ENCODE measurements around the gene LYL1.

LYL1 gene

GRCh38 chr19:13083008-13083404 lies 19.7 kb downstream of the LYL1 start:
- H3K4me3 ChIP-seq (ENCODE audit: low read depth, low read length): no peak overlapping the region
- ChIA-PET POLR2A (no interaction called here), CTCF (interaction anchor here (1.0 to 30.9 kb wide), 9 partner anchors 10 to 117 kb away, joined by 3 to 573 read pairs (median 13); partner anchors contain the start of gene NACC1)
- no peak for TF ChIP-seq CTCF (IDR thresholded peaks at IDR 0.05; ENCODE audit: insufficient read depth, low read length, missing control alignments)
- DNase-seq (ENCODE audit: low read depth, low spot score): no peak

GRCh38 chr19:13082192-13083007 lies 20.3 kb downstream of the LYL1 start:
- DNase-seq (ENCODE audit: low read depth, low spot score): no peak
- H3K4me3 ChIP-seq (ENCODE audit: low read depth, low read length): no peak overlapping the region
- POLR2A ChIA-PET: interaction anchor here (0.5 kb wide), 1 partner anchor 31 kb away, joined by 4 read pairs; no protein-coding TSS in a partner anchor
- CTCF ChIA-PET: interaction anchor here (0.7 to 30.9 kb wide), 11 partner anchors 10 to 117 kb away, joined by 3 to 573 read pairs (median 4); partner anchors contain the start of gene NACC1
- peak; percentile 58 for TF ChIP-seq CTCF (IDR thresholded peaks at IDR 0.05; ENCODE audit: insufficient read depth, low read length, missing control alignments)

- DNase-seq (ENCODE audit: low read depth, low spot score): no peak
- ChIA-PET CTCF (interaction anchor here (0.9 to 30.9 kb wide), 7 partner anchors 9 to 114 kb away, joined by 3 to 573 read pairs (median 9); no protein-coding TSS in a partner anchor), POLR2A (no interaction called here)
- H3K4me3 ChIP-seq (ENCODE audit: low read depth, low read length): no peak overlapping the region
- TF ChIP-seq CTCF (IDR thresholded peaks at IDR 0.05; ENCODE audit: insufficient read depth, low read length, missing control alignments): no peak
These were observed 23.1 kb downstream of the LYL1 start for GRCh38 chr19:13079542-13079986.

- TF ChIP-seq CTCF (IDR thresholded peaks at IDR 0.05; ENCODE audit: insufficient read depth, low read length, missing control alignments): no peak
- no peak for DNase-seq (ENCODE audit: low read depth, low spot score)
- CTCF ChIA-PET: interaction anchor here (0.9 to 30.9 kb wide), 9 partner anchors 9 to 114 kb away, joined by 3 to 573 read pairs (median 5); no protein-coding TSS in a partner anchor
- no peak overlapping the region for H3K4me3 ChIP-seq (ENCODE audit: low read depth, low read length)
- POLR2A ChIA-PET: no interaction called here
These were observed 23.6 kb downstream of the LYL1 start for GRCh38 chr19:13078897-13079541.

GRCh38 chr19:13078381-13078780 lies 24.3 kb downstream of the LYL1 start:
- no peak for TF ChIP-seq CTCF (IDR thresholded peaks at IDR 0.05; ENCODE audit: insufficient read depth, low read length, missing control alignments)
- no peak for DNase-seq (ENCODE audit: low read depth, low spot score)
- ChIA-PET POLR2A (no interaction called here), CTCF (interaction anchor here (0.9 to 30.9 kb wide), 9 partner anchors 8 to 113 kb away, joined by 3 to 573 read pairs (median 5); no protein-coding TSS in a partner anchor)
- H3K4me3 ChIP-seq (ENCODE audit: low read depth, low read length): no peak overlapping the region

GRCh38 chr19:13077240-13077639 lies 25.4 kb downstream of the LYL1 start:
- DNase-seq (ENCODE audit: low read depth, low spot score): no peak
- no peak overlapping the region for H3K4me3 ChIP-seq (ENCODE audit: low read depth, low read length)
- CTCF ChIA-PET: interaction anchor here (1.1 to 30.9 kb wide), 6 partner anchors 16 to 112 kb away, joined by 3 to 573 read pairs (median 58); no protein-coding TSS in a partner anchor
- POLR2A ChIA-PET: interaction anchor here (1.4 kb wide), 1 partner anchor 21 kb away, joined by 4 read pairs; no protein-coding TSS in a partner anchor
- no peak for TF ChIP-seq CTCF (IDR thresholded peaks at IDR 0.05; ENCODE audit: insufficient read depth, low read length, missing control alignments)
